PC-9 (cell line): ENCODE measurements around the gene MYBBP1A.

Experiments used
- CTCF ChIP-seq: fragments of 200-600 bp; sonication (generic); conservative IDR thresholded peaks from 2 replicates; pipeline ENCODE4 v1.6.1; 2017; ENCODE audit warnings: mixed run types, antibody characterized with exemption, mild to moderate bottlenecking, moderate library complexity
- EZH2 ChIP-seq: fragments of 200-600 bp; sonication (generic); IDR thresholded peaks from 2 replicates; pipeline ENCODE4 v1.8.0; 2017; ENCODE audit warnings: antibody characterized with exemption, low read depth

- no peak for TF ChIP-seq CTCF
- no peak for TF ChIP-seq EZH2
These were observed 17.5 kb downstream of the MYBBP1A start for GRCh38 chr17:4537451-4538235.
